ENCODE data around the gene SH3PXD2A. TPM values are rescaled to one million over a fixed set of nuclear protein-coding genes. Genes with fewer than 3 reads are reported as not detected.

The SH3PXD2A gene
- total and polyA plus RNA-seq, 7 donors = 3.0 to 57.7 (median 10.6) TPM

DNA sequence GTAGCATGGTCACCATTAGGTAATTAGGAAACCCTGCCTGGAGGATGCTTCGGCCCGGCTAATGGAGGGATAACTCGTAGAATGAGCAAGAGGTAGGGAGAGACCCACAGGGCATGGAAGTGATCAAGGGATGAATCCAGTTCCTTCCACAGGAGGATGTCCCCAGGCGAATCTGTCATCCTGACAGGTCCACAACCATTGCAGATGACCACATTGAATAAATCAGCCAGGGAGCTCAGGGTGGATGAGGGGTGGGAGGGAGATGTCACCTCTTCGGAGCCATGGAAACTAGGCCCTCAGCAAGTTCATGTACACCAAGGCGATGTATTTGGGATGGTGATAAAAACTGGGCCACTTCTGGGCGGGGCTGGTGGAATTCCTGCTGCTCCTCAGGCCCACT is 28.5 kb downstream of the SH3PXD2A start:
- H3K27me3 ChIP-seq (ENCODE audit: insufficient read depth in 3 of 3, low read length in 2 of 3) = no peaks in the 10 kb centered on the region
- no peaks in the 10 kb centered on the region for H3K9me3 ChIP-seq
- TF ChIP-seq, protein P1, sequence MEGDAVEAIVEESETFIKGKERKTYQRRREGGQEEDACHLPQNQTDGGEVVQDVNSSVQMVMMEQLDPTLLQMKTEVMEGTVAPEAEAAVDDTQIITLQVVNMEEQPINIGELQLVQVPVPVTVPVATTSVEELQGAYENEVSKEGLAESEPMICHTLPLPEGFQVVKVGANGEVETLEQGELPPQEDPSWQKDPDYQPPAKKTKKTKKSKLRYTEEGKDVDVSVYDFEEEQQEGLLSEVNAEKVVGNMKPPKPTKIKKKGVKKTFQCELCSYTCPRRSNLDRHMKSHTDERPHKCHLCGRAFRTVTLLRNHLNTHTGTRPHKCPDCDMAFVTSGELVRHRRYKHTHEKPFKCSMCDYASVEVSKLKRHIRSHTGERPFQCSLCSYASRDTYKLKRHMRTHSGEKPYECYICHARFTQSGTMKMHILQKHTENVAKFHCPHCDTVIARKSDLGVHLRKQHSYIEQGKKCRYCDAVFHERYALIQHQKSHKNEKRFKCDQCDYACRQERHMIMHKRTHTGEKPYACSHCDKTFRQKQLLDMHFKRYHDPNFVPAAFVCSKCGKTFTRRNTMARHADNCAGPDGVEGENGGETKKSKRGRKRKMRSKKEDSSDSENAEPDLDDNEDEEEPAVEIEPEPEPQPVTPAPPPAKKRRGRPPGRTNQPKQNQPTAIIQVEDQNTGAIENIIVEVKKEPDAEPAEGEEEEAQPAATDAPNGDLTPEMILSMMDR (IDR thresholded peaks at IDR 0.05) = no peak
- 98 to 100% (median 99%) methylated on average over 7 of the region's 7 CpGs for WGBS, 3 donors
- intact Hi-C loops (cut with DNase I) = no loop called here
- H3K36me3 ChIP-seq (ENCODE audit: insufficient read depth in 1 of 2, low read depth in 1 of 2) = no peaks in the 10 kb centered on the region
- H3K27ac ChIP-seq = no peak overlapping the region
- H3K4me3 ChIP-seq = no peak overlapping the region
- DNase-seq (no peak), ATAC-seq (no peak)
- peaks cover 23% of the 10 kb centered on the region for H3K4me1 ChIP-seq

DNA sequence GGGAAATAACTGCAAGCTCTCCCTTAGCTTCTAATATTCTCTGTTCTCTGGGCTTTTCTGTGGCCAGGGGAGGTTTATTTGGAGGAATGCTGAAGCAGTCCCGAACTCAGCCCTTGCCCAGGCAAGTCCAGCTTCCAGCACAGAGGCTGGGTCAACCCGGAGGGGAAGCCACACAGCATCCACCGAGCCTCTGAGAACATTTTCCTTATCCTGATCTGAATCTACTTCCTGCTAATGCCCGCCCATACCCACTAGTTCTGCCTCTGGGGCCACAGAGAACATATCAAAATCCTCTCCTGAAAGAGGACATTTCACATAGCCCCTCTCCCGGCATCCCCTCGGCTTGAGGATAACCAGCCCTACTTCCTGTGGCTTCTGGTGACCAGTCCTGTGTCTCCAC is 31.1 kb downstream of the SH3PXD2A start:
- Histone ChIP-seq H3K4me3 (no peak overlapping the region), H3K27me3 (ENCODE audit: insufficient read depth in 3 of 3, low read length in 2 of 3) (no peaks in the 10 kb centered on the region), H3K4me1 (peaks cover 29% of the 10 kb centered on the region), H3K27ac (no peak overlapping the region), H3K36me3 (ENCODE audit: insufficient read depth in 1 of 2, low read depth in 1 of 2) (no peaks in the 10 kb centered on the region), H3K9me3 (no peaks in the 10 kb centered on the region)
- no peak for ATAC-seq
- DNase-seq = no peak
- whole genome bisulfite sequencing, 3 donors = 72 to 77% (median 73%) methylated on average over 6 of the region's 6 CpGs
- TF ChIP-seq, protein P1 (IDR thresholded peaks at IDR 0.05) = no peak
- intact Hi-C loops (cut with DNase I) = no loop called here

DNA sequence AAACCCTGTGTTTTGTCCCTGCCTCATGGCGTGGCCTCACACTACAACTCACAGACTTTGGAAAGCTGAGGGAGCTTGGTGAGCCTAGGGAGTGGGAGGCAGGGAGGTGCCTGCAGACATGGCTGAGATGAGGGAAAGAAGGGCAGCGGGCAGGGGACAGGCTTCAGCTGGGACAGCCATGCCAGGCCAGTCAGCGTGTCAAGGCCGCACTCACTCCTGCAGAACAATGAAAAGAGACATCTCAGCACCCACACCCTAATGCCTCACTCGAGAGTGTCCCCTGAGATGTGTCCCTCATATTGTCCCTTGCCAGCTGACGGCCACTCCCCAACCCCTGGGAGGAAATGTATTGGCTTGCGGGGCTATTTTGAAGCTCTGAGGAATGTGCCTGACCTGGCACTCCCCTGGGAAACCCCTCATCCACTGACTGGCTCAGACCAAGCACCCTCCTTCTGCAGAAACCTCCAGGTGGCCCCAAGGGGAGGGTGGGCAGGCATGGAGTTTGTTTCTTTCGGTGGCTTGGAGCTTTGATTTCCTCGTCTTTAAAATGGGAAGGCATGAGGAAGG is 31.6 kb downstream of the SH3PXD2A start:
- WGBS, 3 donors = 78 to 85% (median 81%) methylated on average over 9 of the region's 9 CpGs
- H3K9me3 ChIP-seq = no peaks in the 10 kb centered on the region
- no peaks in the 10 kb centered on the region for H3K27me3 ChIP-seq (ENCODE audit: insufficient read depth in 3 of 3, low read length in 2 of 3)
- H3K36me3 ChIP-seq (ENCODE audit: insufficient read depth in 1 of 2, low read depth in 1 of 2) = no peaks in the 10 kb centered on the region
- TF ChIP-seq, protein P1 (IDR thresholded peaks at IDR 0.05) = no peak
- H3K27ac ChIP-seq = no peak overlapping the region
- no peak for DNase-seq
- intact Hi-C loops (cut with DNase I) = no loop called here
- no peak for ATAC-seq
- no peak overlapping the region for H3K4me3 ChIP-seq
- peaks cover 29% of the 10 kb centered on the region for H3K4me1 ChIP-seq

DNA sequence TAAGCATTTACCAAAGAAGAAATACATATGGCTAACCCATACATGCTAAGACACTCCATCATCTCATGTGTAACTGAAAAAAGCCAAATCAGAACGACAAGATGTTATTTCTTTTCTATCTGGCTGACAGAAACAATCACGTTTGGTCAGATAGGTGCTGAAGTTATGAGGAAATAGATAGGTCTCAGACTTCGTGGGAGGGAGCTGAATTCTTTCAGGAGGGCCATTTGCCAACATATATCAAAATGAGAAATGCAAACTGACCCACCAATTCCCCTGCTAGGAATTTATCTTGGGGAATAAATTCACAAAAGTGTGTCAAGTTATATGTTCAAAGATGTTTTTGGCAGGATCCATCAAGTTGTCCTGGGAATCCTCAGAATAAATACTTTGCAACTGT is 32.6 kb downstream of the SH3PXD2A start:
- WGBS, 3 donors = 65 to 79% (median 66%) methylated on average over 3 of the region's 3 CpGs
- H3K4me1 ChIP-seq = peaks cover 27% of the 10 kb centered on the region
- intact Hi-C loops (cut with DNase I) = no loop called here

More for the DNA sequence above, 32.6 kb downstream of the SH3PXD2A start:
- no peak for ATAC-seq
- Histone ChIP-seq H3K36me3 (ENCODE audit: insufficient read depth in 1 of 2, low read depth in 1 of 2) (no peaks in the 10 kb centered on the region), H3K27me3 (ENCODE audit: insufficient read depth in 3 of 3, low read length in 2 of 3) (no peaks in the 10 kb centered on the region), H3K9me3 (no peaks in the 10 kb centered on the region), H3K4me3 (no peak overlapping the region), H3K27ac (no peak overlapping the region)
- TF ChIP-seq, protein P1 (IDR thresholded peaks at IDR 0.05) = no peak
- DNase-seq = no peak
